ENCODE results near the gene NUP155. TPM values are rescaled to one million over a fixed set of nuclear protein-coding genes. Genes with fewer than 3 reads are reported as not detected.
"Not testable (repeated sequence)": the region's sequence is repeated elsewhere in the genome, so short reads cannot be mapped to it uniquely, and the experiment has no call there.

Gene NUP155
- polyA plus RNA-seq, 4 donors: 1.1 to 16.7 (median 4.6) TPM

DNA sequence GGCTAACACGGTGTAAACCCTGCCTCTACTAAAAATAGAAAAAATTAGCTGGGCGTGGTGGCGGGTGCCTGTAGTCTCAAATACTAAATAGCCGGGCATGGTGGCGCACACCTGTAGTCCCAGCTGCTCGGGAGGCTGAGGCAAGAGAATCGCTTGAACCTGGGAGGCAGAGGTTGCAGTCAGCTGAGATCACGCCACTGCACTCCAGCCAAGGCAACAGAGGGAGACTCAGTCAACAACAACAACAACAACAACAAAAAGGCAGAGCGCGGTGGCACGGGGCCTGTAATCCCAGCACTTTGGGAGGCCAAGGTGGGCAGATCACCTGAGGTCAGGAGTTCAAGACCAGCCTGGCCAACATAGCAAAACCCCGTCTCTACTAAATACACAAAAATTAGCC is 7.2 kb upstream of the NUP155 start:
- H3K9me3 ChIP-seq (ENCODE audit: control insufficient read depth in 2 of 2, insufficient read depth in 1 of 2, low read depth in 1 of 2, low read length in 1 of 2); H3K4me1 ChIP-seq (ENCODE audit: control insufficient read depth in 3 of 3, insufficient read depth in 2 of 3, low read depth in 1 of 3, low read length in 2 of 3); H3K27me3 ChIP-seq (ENCODE audit: control insufficient read depth in 3 of 3, insufficient read depth in 3 of 3, low read length in 3 of 3); H3K4me3 ChIP-seq (ENCODE audit: low read depth in 1 of 3, low read length in 3 of 3); FAIRE-seq; H3K27ac ChIP-seq (ENCODE audit: low read depth in 1 of 3, low read length in 2 of 3); DNase-seq: not testable (repeated sequence)
- H3K36me3 ChIP-seq (ENCODE audit: control insufficient read depth in 3 of 3, insufficient read depth in 2 of 3, low read depth in 1 of 3, low read length in 3 of 3): peaks cover 0 to 10% (median 0%) of the 10 kb centered on the region in 3 donors
- WGBS, 3 donors: 82 to 94% (median 89%) methylated on average over 12 of the region's 12 CpGs

- no peak for DNase-seq
- Histone ChIP-seq H3K27me3 (ENCODE audit: control insufficient read depth in 3 of 3, insufficient read depth in 3 of 3, low read length in 3 of 3) (no peaks in the 10 kb centered on the region), H3K4me1 (ENCODE audit: control insufficient read depth in 3 of 3, insufficient read depth in 2 of 3, low read depth in 1 of 3, low read length in 2 of 3) (no peaks in the 10 kb centered on the region), H3K4me3 (ENCODE audit: low read depth in 1 of 3, low read length in 3 of 3) (no peak overlapping the region), H3K36me3 (ENCODE audit: control insufficient read depth in 3 of 3, insufficient read depth in 2 of 3, low read depth in 1 of 3, low read length in 3 of 3) (no peaks in the 10 kb centered on the region), H3K27ac (ENCODE audit: low read depth in 1 of 3, low read length in 2 of 3) (no peak overlapping the region), H3K9me3 (ENCODE audit: control insufficient read depth in 2 of 2, insufficient read depth in 1 of 2, low read depth in 1 of 2, low read length in 1 of 2) (no peaks in the 10 kb centered on the region)
- 86 to 88% (median 87%) methylated on average over 3 of the region's 3 CpGs for WGBS, 3 donors
- no peak for FAIRE-seq
These were observed 4.2 kb upstream of the NUP155 start for GRCh38 chr5:37375091-37375490.

DNA sequence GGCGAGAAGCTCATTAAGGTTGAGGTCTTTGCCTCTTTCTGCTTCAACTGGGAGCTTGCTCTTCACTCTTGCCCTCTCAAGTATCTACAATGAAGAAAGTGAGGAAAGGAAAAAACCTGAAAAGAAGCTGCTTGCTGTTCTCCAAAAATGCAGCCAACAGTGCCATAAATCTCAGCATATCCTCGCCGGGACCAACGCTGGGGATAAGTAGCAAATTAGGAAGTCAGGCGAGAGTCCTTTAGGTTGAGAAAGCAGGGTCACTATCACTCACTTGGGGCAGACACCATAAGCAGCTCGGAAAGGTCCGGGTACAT is 399 bp downstream of the NUP155 start:
- H3K9me3 ChIP-seq (ENCODE audit: control insufficient read depth in 2 of 2, insufficient read depth in 1 of 2, low read depth in 1 of 2, low read length in 1 of 2): no peaks in the 10 kb centered on the region
- peak overlapping the region; percentile 20 to 62 (median 53) for H3K27ac ChIP-seq (ENCODE audit: low read depth in 1 of 3, low read length in 2 of 3)
- no peak for FAIRE-seq
- H3K4me1 ChIP-seq (ENCODE audit: control insufficient read depth in 3 of 3, insufficient read depth in 2 of 3, low read depth in 1 of 3, low read length in 2 of 3): peaks cover 0 to 7% (median 4%) of the 10 kb centered on the region in 3 donors
- no peaks in the 10 kb centered on the region for H3K27me3 ChIP-seq (ENCODE audit: control insufficient read depth in 3 of 3, insufficient read depth in 3 of 3, low read length in 3 of 3)
- H3K4me3 ChIP-seq (ENCODE audit: low read depth in 1 of 3, low read length in 3 of 3): peak overlapping the region; percentile 57 to 94 (median 66)
- DNase-seq: no peak
- 0 to 1% (median 0%) methylated on average over 7 of the region's 7 CpGs for WGBS, 3 donors
- H3K36me3 ChIP-seq (ENCODE audit: control insufficient read depth in 3 of 3, insufficient read depth in 2 of 3, low read depth in 1 of 3, low read length in 3 of 3): peaks cover 0 to 12% (median 2%) of the 10 kb centered on the region in 3 donors

- Histone ChIP-seq H3K27me3 (ENCODE audit: control insufficient read depth in 3 of 3, insufficient read depth in 3 of 3, low read length in 3 of 3) (no peaks in the 10 kb centered on the region), H3K36me3 (ENCODE audit: control insufficient read depth in 3 of 3, insufficient read depth in 2 of 3, low read depth in 1 of 3, low read length in 3 of 3) (peaks cover 6 to 61% (median 11%) of the 10 kb centered on the region in 3 donors), H3K27ac (ENCODE audit: low read depth in 1 of 3, low read length in 2 of 3) (no peak overlapping the region), H3K4me1 (ENCODE audit: control insufficient read depth in 3 of 3, insufficient read depth in 2 of 3, low read depth in 1 of 3, low read length in 2 of 3) (no peaks in the 10 kb centered on the region), H3K4me3 (ENCODE audit: low read depth in 1 of 3, low read length in 3 of 3) (no peak overlapping the region), H3K9me3 (ENCODE audit: control insufficient read depth in 2 of 2, insufficient read depth in 1 of 2, low read depth in 1 of 2, low read length in 1 of 2) (no peaks in the 10 kb centered on the region)
- FAIRE-seq (no peak), DNase-seq (no peak)
- WGBS, 3 donors: 97 to 99% (median 98%) methylated on average over 6 of the region's 6 CpGs
These were observed 15.7 kb downstream of the NUP155 start for GRCh38 chr5:37355161-37355560.

DNA sequence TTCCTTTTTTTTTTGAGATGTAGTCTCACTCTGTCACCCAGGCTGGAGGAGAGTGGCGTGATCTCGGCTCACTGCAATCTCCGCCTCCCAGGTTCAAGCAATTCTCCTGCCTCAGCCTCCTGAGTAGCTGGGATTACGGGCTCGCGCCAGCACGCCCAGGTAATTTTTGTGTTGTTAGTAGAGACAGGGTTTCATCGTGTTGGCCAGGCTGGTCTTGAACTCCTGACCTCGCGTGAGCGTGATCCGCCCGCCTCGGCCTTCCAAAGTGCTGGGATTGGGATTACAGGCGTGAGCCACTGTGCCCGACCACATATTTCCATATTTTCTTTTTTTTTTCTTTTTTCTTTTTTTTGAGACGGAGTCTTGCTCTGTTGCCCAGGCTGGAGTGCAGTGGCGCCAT is 28.2 kb downstream of the NUP155 start:
- WGBS, 3 donors: 97 to 99% (median 97%) methylated on average over 18 of the region's 18 CpGs
- H3K27me3 ChIP-seq (ENCODE audit: control insufficient read depth in 3 of 3, insufficient read depth in 3 of 3, low read length in 3 of 3); FAIRE-seq; H3K9me3 ChIP-seq (ENCODE audit: control insufficient read depth in 2 of 2, insufficient read depth in 1 of 2, low read depth in 1 of 2, low read length in 1 of 2); H3K27ac ChIP-seq (ENCODE audit: low read depth in 1 of 3, low read length in 2 of 3); DNase-seq; H3K4me1 ChIP-seq (ENCODE audit: control insufficient read depth in 3 of 3, insufficient read depth in 2 of 3, low read depth in 1 of 3, low read length in 2 of 3); H3K4me3 ChIP-seq (ENCODE audit: low read depth in 1 of 3, low read length in 3 of 3): not testable (repeated sequence)
- peaks cover 5 to 70% (median 6%) of the 10 kb centered on the region in 3 donors for H3K36me3 ChIP-seq (ENCODE audit: control insufficient read depth in 3 of 3, insufficient read depth in 2 of 3, low read depth in 1 of 3, low read length in 3 of 3)

GRCh38 chr5:37334754-37335153 is 36.2 kb downstream of the NUP155 start:
- H3K4me3 ChIP-seq (ENCODE audit: low read depth in 1 of 3, low read length in 3 of 3); H3K27me3 ChIP-seq (ENCODE audit: control insufficient read depth in 3 of 3, insufficient read depth in 3 of 3, low read length in 3 of 3); H3K27ac ChIP-seq (ENCODE audit: low read depth in 1 of 3, low read length in 2 of 3); H3K4me1 ChIP-seq (ENCODE audit: control insufficient read depth in 3 of 3, insufficient read depth in 2 of 3, low read depth in 1 of 3, low read length in 2 of 3); FAIRE-seq; DNase-seq; H3K9me3 ChIP-seq (ENCODE audit: control insufficient read depth in 2 of 2, insufficient read depth in 1 of 2, low read depth in 1 of 2, low read length in 1 of 2): not testable (repeated sequence)
- peaks cover 10 to 58% (median 12%) of the 10 kb centered on the region in 3 donors for H3K36me3 ChIP-seq (ENCODE audit: control insufficient read depth in 3 of 3, insufficient read depth in 2 of 3, low read depth in 1 of 3, low read length in 3 of 3)
- WGBS, 3 donors: 96 to 97% (median 97%) methylated on average over 11 to 12 of the region's 12 CpGs

DNA sequence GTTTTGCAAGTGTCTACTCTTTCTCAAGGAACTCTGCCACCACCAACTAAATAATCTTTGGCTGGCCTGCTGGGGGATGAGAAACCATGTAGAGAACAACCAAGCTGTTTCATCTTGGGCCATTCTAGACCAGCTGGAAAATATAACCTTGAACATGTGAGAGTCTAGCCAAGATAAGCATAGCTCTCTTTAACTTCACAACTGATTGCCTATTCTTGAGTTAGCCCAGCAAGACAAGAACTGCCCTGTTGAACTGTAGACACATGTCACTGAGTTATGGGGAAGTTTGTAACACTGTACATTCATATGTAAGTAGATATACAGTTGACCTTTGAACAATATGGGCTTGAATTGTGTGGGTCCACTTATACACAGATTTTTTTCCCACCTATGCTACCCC is 44.4 kb downstream of the NUP155 start:
- no peak for FAIRE-seq
- peaks cover 6 to 40% (median 20%) of the 10 kb centered on the region in 3 donors for H3K36me3 ChIP-seq (ENCODE audit: control insufficient read depth in 3 of 3, insufficient read depth in 2 of 3, low read depth in 1 of 3, low read length in 3 of 3)

GRCh38 chr5:37323607-37324006 is 47.3 kb downstream of the NUP155 start:
- H3K9me3 ChIP-seq (ENCODE audit: control insufficient read depth in 2 of 2, insufficient read depth in 1 of 2, low read depth in 1 of 2, low read length in 1 of 2): no peaks in the 10 kb centered on the region
- no peak overlapping the region for H3K4me3 ChIP-seq (ENCODE audit: low read depth in 1 of 3, low read length in 3 of 3)
- H3K27ac ChIP-seq (ENCODE audit: low read depth in 1 of 3, low read length in 2 of 3): no peak overlapping the region
- H3K4me1 ChIP-seq (ENCODE audit: control insufficient read depth in 3 of 3, insufficient read depth in 2 of 3, low read depth in 1 of 3, low read length in 2 of 3): peaks cover 0 to 3% (median 1%) of the 10 kb centered on the region in 3 donors
- DNase-seq (no peak), FAIRE-seq (no peak)
- no peaks in the 10 kb centered on the region for H3K27me3 ChIP-seq (ENCODE audit: control insufficient read depth in 3 of 3, insufficient read depth in 3 of 3, low read length in 3 of 3)
- H3K36me3 ChIP-seq (ENCODE audit: control insufficient read depth in 3 of 3, insufficient read depth in 2 of 3, low read depth in 1 of 3, low read length in 3 of 3): peaks cover 9 to 47% (median 20%) of the 10 kb centered on the region in 3 donors
- 90 to 98% (median 95%) methylated on average over 1 of the region's 1 CpG for WGBS, 3 donors

More for the DNA sequence above, 44.4 kb downstream of the NUP155 start:
- peak; percentile 36 to 63 for DNase-seq
- peak overlapping the region in 1 of 3 donors; percentile 51 for H3K27ac ChIP-seq (ENCODE audit: low read depth in 1 of 3, low read length in 2 of 3)
- H3K9me3 ChIP-seq (ENCODE audit: control insufficient read depth in 2 of 2, insufficient read depth in 1 of 2, low read depth in 1 of 2, low read length in 1 of 2): no peaks in the 10 kb centered on the region
- no peaks in the 10 kb centered on the region for H3K27me3 ChIP-seq (ENCODE audit: control insufficient read depth in 3 of 3, insufficient read depth in 3 of 3, low read length in 3 of 3)
- no peak overlapping the region for H3K4me3 ChIP-seq (ENCODE audit: low read depth in 1 of 3, low read length in 3 of 3)
- H3K4me1 ChIP-seq (ENCODE audit: control insufficient read depth in 3 of 3, insufficient read depth in 2 of 3, low read depth in 1 of 3, low read length in 2 of 3): peaks cover 0 to 3% (median 1%) of the 10 kb centered on the region in 3 donors

DNA sequence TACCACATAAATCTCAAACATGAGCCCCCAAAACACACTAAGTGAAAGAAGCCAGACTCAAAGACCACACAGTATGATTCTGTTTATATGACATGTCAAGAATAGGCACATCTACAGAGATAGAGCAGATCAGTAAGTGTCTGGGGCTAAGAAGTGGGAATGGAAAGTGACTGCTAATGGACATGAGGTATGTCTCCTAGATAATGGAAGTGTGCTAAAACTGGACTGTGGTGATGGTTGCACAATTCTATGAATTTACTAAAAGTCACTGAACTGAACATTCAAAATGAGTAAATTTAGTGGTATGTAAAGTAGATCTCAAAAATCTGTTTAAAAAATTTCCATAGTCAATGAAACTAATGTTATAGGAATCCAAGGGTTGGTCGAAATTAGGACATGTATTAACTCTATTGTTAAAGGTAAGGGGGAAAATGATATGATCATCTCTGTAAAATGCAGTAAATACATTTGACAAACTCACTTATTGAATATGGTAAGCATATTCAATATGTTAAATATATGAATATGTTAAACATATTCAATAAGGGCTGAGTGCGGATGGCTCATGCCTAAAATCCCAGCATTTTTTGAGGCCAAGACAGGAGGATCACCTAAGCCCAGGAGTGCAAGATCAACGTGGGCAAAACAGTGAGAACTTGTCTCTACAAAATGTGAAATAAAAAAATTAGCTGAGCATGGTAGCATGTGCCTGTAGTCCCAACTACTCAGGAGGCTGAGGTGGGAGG is 51.7 kb downstream of the NUP155 start:
- no peaks in the 10 kb centered on the region for H3K9me3 ChIP-seq (ENCODE audit: control insufficient read depth in 2 of 2, insufficient read depth in 1 of 2, low read depth in 1 of 2, low read length in 1 of 2)
- no peak overlapping the region for H3K4me3 ChIP-seq (ENCODE audit: low read depth in 1 of 3, low read length in 3 of 3)
- H3K27ac ChIP-seq (ENCODE audit: low read depth in 1 of 3, low read length in 2 of 3): no peak overlapping the region
- 88 to 94% (median 92%) methylated on average over 3 of the region's 3 CpGs for WGBS, 3 donors
- H3K4me1 ChIP-seq (ENCODE audit: control insufficient read depth in 3 of 3, insufficient read depth in 2 of 3, low read depth in 1 of 3, low read length in 2 of 3): no peaks in the 10 kb centered on the region
- H3K27me3 ChIP-seq (ENCODE audit: control insufficient read depth in 3 of 3, insufficient read depth in 3 of 3, low read length in 3 of 3): no peaks in the 10 kb centered on the region
- DNase-seq: no peak
- peaks cover 7 to 54% (median 8%) of the 10 kb centered on the region in 3 donors for H3K36me3 ChIP-seq (ENCODE audit: control insufficient read depth in 3 of 3, insufficient read depth in 2 of 3, low read depth in 1 of 3, low read length in 3 of 3)
- no peak for FAIRE-seq

Measured in small intestine (tissue), 7 donors.